Activated T-helper 2 cell treated with anti-CD3 and anti-CD28 coated beads, Interferon-gamma antibody, Interleukin-2, Interleukin-4, amounts not matched to agents 10 μg/mL and 5 μg/mL and 100 μg/mL, durations not matched to agents 14 hours and 24 hours and 36 hours (primary cell): ENCODE results near the gene MICAL3. TPM values are rescaled to one million over a fixed set of nuclear protein-coding genes. Genes with fewer than 3 reads are reported as not detected.
"Not testable (repeated sequence)": the region's sequence is repeated elsewhere in the genome, so short reads cannot be mapped to it uniquely, and the experiment has no call there.

Source experiments
- DNase-seq: peaks from one replicate; pipeline ENCODE4 v3.0.0; 2021; ENCODE audit warnings: low spot score
- H3K27ac Mint-ChIP-seq: one replicate; pipeline ENCODE4 v1.8.0; 2021; ENCODE audit warnings: mixed read lengths
- H3K27me3 Mint-ChIP-seq: one replicate; pipeline ENCODE4 v1.8.0; 2021; ENCODE audit warnings: low read depth, mixed read lengths
- H3K36me3 Mint-ChIP-seq: one replicate; pipeline ENCODE4 v1.8.0; 2021; ENCODE audit warnings: low read depth, mixed read lengths
- H3K4me1 Mint-ChIP-seq: one replicate; pipeline ENCODE4 v1.8.0; 2021; ENCODE audit warnings: low read depth, mixed read lengths
- H3K4me3 Mint-ChIP-seq: one replicate; pipeline ENCODE4 v1.8.0; 2021; ENCODE audit warnings: low read depth, mild to moderate bottlenecking, moderate library complexity, mixed read lengths
- H3K9me3 Mint-ChIP-seq: one replicate; pipeline ENCODE4 v1.8.0; 2021; ENCODE audit warnings: mixed read lengths
- intact Hi-C: fragments of 100-400 bp; cut with micrococcal nuclease; formaldehyde crosslinking; loops from one replicate; pipeline ENCODE4 v1.15.1; 2023
- total RNA-seq: library from RNA; stranded (reverse); gene quantifications from 2 replicates; pipeline ENCODE4 v1.2.3, GENCODE V29; 2022

Gene MICAL3
- total RNA-seq, 1 donor from 2014 or later: 41.8 TPM

GRCh38 chr22:18022876-18023275 is 1.5 kb downstream of the MICAL3 start:
- Mint-ChIP-seq H3K9me3 (no peaks in the 10 kb centered on the region), H3K27ac (no peak overlapping the region), H3K4me1 (peaks cover 10% of the 10 kb centered on the region), H3K36me3 (no peaks in the 10 kb centered on the region), H3K27me3 (peaks cover 45% of the 10 kb centered on the region), H3K4me3 (no peak overlapping the region)
- no peak for DNase-seq
- intact Hi-C loops: no loop called here

DNA sequence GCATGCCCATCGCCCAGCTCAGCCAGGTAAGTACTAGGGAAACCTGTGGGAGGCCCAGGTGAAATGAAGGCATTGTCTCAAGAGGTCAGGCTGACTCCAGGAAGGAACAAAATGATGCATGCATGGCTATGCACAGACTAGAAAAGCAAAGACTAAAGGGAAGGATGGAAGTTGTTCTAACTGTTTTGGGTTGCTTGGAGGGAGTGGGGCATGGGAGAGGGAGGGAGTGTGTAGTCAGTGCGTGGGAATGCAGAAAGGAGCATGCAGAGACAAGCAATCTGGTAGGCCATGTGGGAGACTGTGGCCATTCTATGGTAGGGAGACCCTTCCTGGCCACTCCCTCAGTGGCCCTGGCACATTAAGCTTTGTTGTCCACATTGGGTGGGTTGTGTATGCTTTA is 2.9 kb downstream of the MICAL3 start:
- Mint-ChIP-seq H3K9me3 (no peaks in the 10 kb centered on the region), H3K4me1 (peaks cover 10% of the 10 kb centered on the region), H3K4me3 (no peak overlapping the region), H3K36me3 (no peaks in the 10 kb centered on the region), H3K27me3 (peaks cover 38% of the 10 kb centered on the region), H3K27ac (no peak overlapping the region)
- intact Hi-C loops: no loop called here
- DNase-seq: no peak

GRCh38 chr22:18020743-18021142 is 3.6 kb downstream of the MICAL3 start:
- intact Hi-C loops, H3K4me3 Mint-ChIP-seq, H3K27ac Mint-ChIP-seq, H3K4me1 Mint-ChIP-seq, H3K36me3 Mint-ChIP-seq, DNase-seq, H3K9me3 Mint-ChIP-seq: not testable (repeated sequence)
- peaks cover 40% of the 10 kb centered on the region for H3K27me3 Mint-ChIP-seq

- Mint-ChIP-seq H3K9me3 (no peaks in the 10 kb centered on the region), H3K36me3 (no peaks in the 10 kb centered on the region), H3K27ac (no peak overlapping the region), H3K4me1 (no peaks in the 10 kb centered on the region), H3K27me3 (peaks cover 15% of the 10 kb centered on the region), H3K4me3 (no peak overlapping the region)
- intact Hi-C loops: no loop called here
- DNase-seq: no peak
Observed at GRCh38 chr22:18013947-18014346, 10.4 kb downstream of the MICAL3 start.

GRCh38 chr22:18013436-18013835 is 10.9 kb downstream of the MICAL3 start:
- Mint-ChIP-seq H3K36me3 (no peaks in the 10 kb centered on the region), H3K27ac (no peak overlapping the region), H3K9me3 (no peaks in the 10 kb centered on the region), H3K4me1 (no peaks in the 10 kb centered on the region), H3K27me3 (peaks cover 15% of the 10 kb centered on the region), H3K4me3 (no peak overlapping the region)
- intact Hi-C loops: no loop called here
- DNase-seq: no peak

DNA sequence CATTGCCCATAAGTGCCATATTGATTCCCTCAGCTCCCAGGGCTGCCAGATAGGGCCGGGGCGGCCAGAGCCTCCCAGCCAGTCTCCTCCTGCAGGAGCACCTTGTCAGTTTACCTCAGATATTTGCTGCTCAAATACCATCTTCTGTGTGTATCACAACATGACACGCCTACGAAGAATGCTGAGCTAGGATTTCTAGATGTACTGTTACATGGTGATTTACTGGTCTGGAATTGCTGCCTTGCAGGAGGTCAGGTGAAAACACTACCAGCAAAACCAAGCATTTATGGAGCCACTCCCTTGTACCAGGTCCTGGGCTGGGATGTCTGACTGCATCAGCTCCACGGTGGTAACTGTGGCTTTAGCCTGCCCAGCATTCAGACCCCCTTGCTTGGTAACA is 11.8 kb downstream of the MICAL3 start:
- no peak for DNase-seq
- no peak overlapping the region for H3K4me3 Mint-ChIP-seq
- H3K27me3 Mint-ChIP-seq: peaks cover 15% of the 10 kb centered on the region
- no peaks in the 10 kb centered on the region for H3K36me3 Mint-ChIP-seq
- H3K27ac Mint-ChIP-seq: no peak overlapping the region
- no peaks in the 10 kb centered on the region for H3K9me3 Mint-ChIP-seq
- no peaks in the 10 kb centered on the region for H3K4me1 Mint-ChIP-seq
- intact Hi-C loops: no loop called here

GRCh38 chr22:18010266-18010665 is 14.1 kb downstream of the MICAL3 start:
- no peak for DNase-seq
- intact Hi-C loops: no loop called here
- Mint-ChIP-seq H3K9me3 (no peaks in the 10 kb centered on the region), H3K4me1 (no peaks in the 10 kb centered on the region), H3K27me3 (peaks cover 17% of the 10 kb centered on the region), H3K4me3 (no peak overlapping the region), H3K27ac (no peak overlapping the region), H3K36me3 (no peaks in the 10 kb centered on the region)

DNA sequence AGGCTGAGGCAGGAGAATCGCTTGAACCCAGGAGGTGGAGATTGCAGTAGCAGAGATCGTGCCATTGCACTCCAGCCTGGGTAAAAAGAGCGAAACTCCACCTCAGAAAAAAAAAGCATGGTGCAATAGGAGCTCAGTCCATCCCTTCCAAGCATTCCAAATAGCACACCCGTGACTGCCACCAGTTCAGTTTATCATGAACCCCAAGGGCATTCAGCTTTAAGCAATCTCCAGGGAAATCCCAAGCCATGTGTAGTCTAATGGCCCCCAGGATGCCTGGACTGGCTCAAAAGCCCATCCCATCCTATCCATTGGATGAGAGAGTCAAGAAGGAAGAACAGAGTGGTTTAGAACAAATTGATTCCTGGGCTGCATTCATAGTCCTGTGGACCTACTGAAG is 16.2 kb downstream of the MICAL3 start:
- Mint-ChIP-seq H3K27ac (no peak overlapping the region), H3K9me3 (no peaks in the 10 kb centered on the region), H3K36me3 (no peaks in the 10 kb centered on the region), H3K4me3 (no peak overlapping the region), H3K27me3 (peaks cover 19% of the 10 kb centered on the region), H3K4me1 (no peaks in the 10 kb centered on the region)
- no peak for DNase-seq
- intact Hi-C loops: no loop called here

- Mint-ChIP-seq H3K4me1 (peaks cover 6% of the 10 kb centered on the region), H3K4me3 (no peak overlapping the region), H3K36me3 (no peaks in the 10 kb centered on the region), H3K9me3 (no peaks in the 10 kb centered on the region), H3K27ac (no peak overlapping the region), H3K27me3 (peaks cover 16% of the 10 kb centered on the region)
- DNase-seq: no peak
- intact Hi-C loops: no loop called here
Observed at GRCh38 chr22:18005201-18005926, 19.0 kb downstream of the MICAL3 start.

GRCh38 chr22:18001894-18002315 is 22.5 kb downstream of the MICAL3 start:
- H3K27me3 Mint-ChIP-seq: peaks cover 17% of the 10 kb centered on the region
- peak overlapping the region; percentile 87 for H3K4me3 Mint-ChIP-seq
- DNase-seq, H3K36me3 Mint-ChIP-seq, H3K9me3 Mint-ChIP-seq: not testable (repeated sequence)
- intact Hi-C loops: loop anchor here (2.0 kb wide), 1 partner anchor 75 kb away; the partner anchor contains the start of gene PEX26
- H3K27ac Mint-ChIP-seq: peak overlapping the region; percentile 88
- H3K4me1 Mint-ChIP-seq: peaks cover 31% of the 10 kb centered on the region

DNA sequence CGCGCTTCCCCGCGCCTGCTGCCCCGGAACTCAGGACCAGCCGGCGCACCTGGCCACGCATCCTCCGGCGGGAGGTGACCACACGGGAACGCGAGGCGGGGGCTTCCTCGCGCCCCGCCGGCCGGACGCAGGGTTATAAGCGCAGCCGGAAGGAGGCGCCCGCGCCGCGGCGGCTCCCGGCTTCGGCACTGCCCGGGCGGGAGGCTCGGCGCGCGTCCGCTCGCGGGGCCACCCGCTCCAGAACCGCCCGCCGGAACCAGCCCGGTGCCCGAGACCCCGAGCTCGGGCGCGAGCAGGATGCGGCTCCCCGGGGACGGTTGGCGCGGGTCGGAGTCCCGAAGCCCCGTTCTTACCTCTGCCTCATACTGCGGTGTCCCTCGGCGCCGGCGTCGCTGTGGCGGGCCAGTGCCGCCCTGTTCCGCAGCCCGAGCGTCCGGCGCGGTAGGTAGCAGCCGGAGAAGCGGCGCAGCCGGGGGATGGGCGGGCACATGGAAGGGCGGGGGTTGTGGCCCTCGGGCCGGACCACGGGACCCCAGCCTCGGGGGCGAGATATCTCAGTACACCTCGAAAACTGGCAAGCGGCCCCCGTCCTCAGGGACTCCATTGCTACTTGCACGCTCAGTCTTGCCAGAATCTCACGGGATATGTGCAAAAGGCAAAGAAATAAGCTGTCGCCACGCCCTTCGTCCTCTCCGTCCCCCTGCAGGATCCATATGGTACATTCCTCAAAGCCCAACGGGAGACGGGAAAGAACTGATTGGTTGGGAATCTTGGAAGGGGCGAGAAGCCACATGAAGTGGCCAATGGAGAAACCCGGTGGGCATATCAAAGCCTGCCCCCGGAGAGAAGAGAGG is 23.1 kb downstream of the MICAL3 start:
- intact Hi-C loops: loop anchor here (2.0 kb wide), 1 partner anchor 76 kb away; the partner anchor contains the start of gene PEX26
- peak overlapping the region; percentile 87 for H3K4me3 Mint-ChIP-seq
- peak overlapping the region; percentile 88 for H3K27ac Mint-ChIP-seq
- no peaks in the 10 kb centered on the region for H3K36me3 Mint-ChIP-seq
- peaks cover 36% of the 10 kb centered on the region for H3K4me1 Mint-ChIP-seq
- no peaks in the 10 kb centered on the region for H3K9me3 Mint-ChIP-seq
- peak; percentile 69 for DNase-seq
- peaks cover 15% of the 10 kb centered on the region for H3K27me3 Mint-ChIP-seq

- intact Hi-C loops: loop anchor here (2.0 kb wide), 1 partner anchor 76 kb away; the partner anchor contains the start of gene PEX26
Observed at GRCh38 chr22:18000441-18001039, 23.8 kb downstream of the MICAL3 start.

More at GRCh38 chr22:18000441-18001039, 23.8 kb downstream of the MICAL3 start:
- no peaks in the 10 kb centered on the region for H3K9me3 Mint-ChIP-seq
- no peak overlapping the region for H3K27ac Mint-ChIP-seq
- no peak for DNase-seq
- peaks cover 36% of the 10 kb centered on the region for H3K4me1 Mint-ChIP-seq
- H3K27me3 Mint-ChIP-seq: peaks cover 12% of the 10 kb centered on the region
- no peaks in the 10 kb centered on the region for H3K36me3 Mint-ChIP-seq
- peak overlapping the region; percentile 75 for H3K4me3 Mint-ChIP-seq
